GM18505 (cell line): ENCODE results near the gene MFSD1.

Source experiments
- ATAC-seq: cut with Tn5 transposase; IDR thresholded peaks from one replicate; pipeline ENCODE4 v1.9.1; 2021; ENCODE audit not compliant: unreplicated experiment
- POLR2A ChIP-seq: IDR thresholded peaks from 4 replicates; pipeline ENCODE4 v1.6.1; 2011; ENCODE audit warnings: borderline replicate concordance; ENCODE audit not compliant: insufficient read depth, insufficient read length; ENCODE audit errors: extremely low read depth

The MFSD1 gene, protein sequence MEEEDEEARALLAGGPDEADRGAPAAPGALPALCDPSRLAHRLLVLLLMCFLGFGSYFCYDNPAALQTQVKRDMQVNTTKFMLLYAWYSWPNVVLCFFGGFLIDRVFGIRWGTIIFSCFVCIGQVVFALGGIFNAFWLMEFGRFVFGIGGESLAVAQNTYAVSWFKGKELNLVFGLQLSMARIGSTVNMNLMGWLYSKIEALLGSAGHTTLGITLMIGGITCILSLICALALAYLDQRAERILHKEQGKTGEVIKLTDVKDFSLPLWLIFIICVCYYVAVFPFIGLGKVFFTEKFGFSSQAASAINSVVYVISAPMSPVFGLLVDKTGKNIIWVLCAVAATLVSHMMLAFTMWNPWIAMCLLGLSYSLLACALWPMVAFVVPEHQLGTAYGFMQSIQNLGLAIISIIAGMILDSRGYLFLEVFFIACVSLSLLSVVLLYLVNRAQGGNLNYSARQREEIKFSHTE

DNA sequence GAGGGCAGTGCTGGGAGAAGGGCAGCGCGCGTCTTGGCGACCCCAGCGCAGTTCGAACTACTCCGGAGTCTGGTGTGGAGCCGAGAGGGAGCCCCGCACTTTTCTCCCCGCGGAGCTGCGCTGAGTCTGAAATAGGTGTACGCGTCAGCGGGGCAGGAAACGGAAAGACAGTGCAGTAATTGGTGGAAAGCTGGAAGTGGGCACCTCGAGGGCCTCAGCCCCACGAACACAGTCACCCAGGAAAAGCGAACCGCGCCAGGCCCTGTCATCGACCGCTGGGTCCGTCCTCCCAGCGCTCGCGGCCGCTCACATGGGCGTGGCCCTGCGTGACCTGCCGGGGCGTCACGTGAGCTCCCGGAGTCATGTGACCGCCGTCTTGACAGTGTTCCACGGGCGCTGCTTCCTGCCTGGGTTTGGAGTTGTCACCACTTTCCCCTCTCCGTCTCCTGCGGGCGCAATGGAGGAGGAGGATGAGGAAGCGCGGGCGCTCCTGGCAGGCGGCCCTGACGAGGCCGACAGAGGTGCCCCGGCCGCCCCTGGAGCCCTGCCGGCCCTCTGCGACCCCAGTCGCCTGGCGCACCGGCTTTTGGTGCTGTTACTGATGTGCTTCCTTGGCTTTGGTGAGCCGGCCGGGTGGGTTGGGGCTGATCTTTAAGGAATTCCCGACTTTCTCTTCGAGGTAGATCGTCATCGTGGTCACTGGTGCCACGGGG is at the start of gene MFSD1:
Gene MFSD1 (plus strand): TSS at position 359 of the 713 bp plus-strand sequence. CDS start 99 bp downstream, at position 458.
- peak; percentile 85 for TF ChIP-seq POLR2A
- ATAC-seq: peak; percentile 99

DNA sequence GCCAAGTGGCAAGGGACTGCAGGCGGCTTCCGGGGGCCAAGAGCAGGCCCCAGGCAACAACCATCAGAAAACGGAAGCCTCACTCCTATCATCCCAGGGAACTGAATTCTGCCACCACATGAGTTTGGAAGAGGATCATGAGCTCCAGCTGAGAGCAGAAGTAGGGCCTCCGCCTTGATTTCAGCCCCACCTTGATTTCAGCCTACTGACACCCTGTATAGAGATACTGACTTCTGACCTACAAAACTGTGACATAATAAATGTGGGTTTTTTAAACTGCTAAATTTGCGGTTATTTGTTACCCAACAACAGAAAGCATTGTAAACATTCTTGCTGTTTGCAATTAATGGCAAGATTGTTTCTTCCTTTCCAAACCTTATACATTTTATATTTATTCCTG is 48.0 kb upstream of the MFSD1 start:
- TF ChIP-seq POLR2A: no peak
- ATAC-seq: no peak

DNA sequence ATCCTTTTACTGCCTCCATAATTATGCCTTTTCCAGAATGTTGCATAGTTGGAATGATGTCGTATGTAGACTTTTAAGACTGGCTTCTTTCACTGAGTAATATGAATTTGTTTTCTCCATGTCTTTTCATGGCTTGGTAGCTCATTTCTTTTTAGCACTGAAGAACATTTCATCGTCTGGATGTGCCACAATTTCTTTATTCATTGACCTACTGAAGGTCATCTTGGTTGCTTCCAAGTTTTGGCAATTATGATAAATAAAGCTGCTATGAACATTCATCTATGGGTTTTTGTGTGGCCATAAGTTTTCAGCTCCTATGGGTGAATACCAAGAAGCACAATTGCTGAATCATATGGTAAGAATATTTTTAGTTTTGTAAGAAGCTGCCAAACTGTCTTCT is 46.4 kb upstream of the MFSD1 start:
- ATAC-seq: no peak
- TF ChIP-seq POLR2A: no peak

DNA sequence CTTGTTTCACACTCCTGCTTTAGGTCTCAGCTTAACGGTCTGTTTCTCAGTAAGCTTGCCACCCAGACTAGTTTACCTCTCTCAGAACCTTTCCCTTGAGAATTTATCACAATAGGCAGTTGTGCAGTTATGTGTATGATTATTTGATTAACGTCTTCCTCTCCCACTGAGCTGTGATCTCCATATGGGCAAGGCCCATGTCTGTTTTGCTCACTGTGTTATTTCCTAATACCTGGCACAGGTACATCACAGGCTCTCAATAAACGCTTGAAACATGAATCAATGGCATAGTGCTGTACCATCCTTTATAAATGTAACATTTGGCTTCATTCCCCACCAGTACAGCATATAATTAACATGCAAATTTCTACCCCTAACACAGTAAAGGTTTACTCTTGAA is 40.5 kb upstream of the MFSD1 start:
- no peak for ATAC-seq
- TF ChIP-seq POLR2A: no peak

DNA sequence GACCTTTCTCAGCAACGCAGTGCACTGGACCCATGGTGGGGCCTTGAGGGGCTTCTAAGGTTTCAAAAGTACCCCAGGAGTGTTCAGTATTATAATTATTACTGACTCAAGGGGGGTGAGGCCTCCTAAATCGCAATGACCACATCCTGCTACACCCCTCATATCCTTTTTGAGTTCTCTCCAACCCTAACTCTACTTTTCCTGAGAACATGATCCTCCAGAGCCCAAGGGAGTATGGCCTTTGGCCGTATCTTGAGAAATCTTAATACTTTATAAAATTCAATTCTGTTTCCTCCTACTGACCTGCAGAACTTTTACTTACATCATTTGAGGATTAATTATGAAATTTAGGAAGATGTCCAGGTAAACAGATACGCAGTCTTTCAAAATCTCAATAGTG is 39.2 kb upstream of the MFSD1 start:
- no peak for TF ChIP-seq POLR2A
- no peak for ATAC-seq

DNA sequence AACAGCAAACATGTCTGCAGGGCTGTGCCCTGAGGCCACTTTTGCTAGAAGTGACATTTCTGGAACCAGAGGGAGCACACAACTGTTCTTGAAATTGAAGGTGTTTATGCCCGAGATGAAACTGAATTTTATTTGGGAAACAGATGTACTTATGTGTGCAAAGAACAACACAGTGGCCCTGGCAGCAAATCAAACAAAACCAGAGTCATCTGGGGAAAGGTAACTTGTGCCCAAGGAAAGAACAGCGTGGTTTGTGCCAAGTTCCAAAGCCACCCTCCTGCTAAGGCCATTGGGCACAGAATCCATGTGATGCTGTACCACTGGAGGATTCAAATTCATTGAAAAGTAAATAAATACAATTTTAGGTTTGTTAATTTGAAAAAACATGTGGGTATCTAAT is 38.4 kb upstream of the MFSD1 start:
- ATAC-seq: no peak
- no peak for TF ChIP-seq POLR2A

DNA sequence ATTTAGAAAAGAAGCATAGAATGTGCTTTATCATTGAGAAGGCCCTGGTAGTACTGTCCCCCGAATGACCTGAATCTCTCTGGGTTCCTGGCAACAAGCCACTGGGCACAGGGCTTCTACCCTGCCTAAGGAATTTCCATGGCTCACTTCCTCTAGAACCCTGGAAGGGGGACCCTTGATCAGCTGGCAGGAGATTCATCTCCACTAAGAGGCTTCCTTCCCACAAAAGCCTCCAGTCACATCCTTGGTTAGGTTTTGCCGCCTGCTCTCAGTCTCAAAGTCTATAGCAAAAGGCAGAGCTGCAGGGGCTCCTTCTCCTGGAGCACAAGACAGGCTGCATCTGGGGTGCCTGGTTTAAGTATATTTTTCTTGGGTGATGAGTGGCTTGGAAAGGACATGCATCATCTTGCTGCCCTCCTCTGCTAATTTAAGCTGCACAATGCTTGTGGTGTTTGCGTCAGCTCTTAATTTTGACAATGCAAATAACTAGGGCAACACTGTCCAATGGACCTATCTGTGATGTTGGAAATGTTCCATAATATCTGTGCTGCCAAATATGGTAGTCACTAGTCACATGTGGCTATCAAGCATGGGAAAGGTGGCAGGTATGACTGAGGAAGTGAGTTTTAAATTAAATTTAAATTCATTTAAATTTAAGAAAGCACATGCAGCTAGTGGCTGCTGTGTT is 36.2 kb upstream of the MFSD1 start:
- no peak for ATAC-seq
- no peak for TF ChIP-seq POLR2A

DNA sequence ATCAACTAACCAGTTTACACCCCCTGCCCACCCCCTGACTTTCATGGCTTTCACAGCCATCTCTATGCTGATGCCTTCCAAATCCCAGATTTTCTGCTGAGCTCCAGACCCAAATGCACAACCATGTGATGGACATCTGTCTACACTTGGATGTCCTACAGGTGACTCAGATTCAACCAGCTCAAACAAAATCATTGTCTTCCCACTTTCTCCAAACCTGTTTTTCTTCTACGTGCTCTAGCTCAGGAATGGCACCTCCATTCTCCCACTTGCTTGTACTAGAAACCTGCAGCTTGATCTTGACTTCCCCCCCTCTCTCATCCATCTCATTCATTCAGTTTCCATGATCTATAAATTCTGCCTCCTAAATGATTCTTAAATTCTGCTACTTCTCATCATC is 35.5 kb upstream of the MFSD1 start:
- ATAC-seq: no peak
- TF ChIP-seq POLR2A: no peak

DNA sequence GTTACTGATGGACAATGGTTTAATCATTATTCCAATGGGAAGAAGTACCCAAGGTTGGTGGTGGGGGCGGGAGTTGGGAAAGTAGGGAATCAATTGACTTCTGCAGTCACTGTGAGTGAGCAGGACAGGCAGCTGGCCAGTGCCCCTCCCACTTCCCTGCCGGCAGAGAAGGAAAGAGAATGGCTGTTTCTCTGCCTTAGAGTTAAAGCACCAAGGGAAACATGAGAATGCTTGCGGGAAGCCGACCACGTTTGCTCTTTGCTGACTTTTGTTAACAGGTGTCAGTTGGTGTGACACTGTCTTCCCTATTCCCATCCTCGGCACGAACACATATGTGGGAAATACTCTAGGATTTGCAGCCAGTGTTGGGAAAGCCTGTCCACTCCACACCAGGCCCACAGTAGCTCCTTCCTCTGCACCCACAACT is 33.5 kb upstream of the MFSD1 start:
- no peak for TF ChIP-seq POLR2A
- no peak for ATAC-seq

DNA sequence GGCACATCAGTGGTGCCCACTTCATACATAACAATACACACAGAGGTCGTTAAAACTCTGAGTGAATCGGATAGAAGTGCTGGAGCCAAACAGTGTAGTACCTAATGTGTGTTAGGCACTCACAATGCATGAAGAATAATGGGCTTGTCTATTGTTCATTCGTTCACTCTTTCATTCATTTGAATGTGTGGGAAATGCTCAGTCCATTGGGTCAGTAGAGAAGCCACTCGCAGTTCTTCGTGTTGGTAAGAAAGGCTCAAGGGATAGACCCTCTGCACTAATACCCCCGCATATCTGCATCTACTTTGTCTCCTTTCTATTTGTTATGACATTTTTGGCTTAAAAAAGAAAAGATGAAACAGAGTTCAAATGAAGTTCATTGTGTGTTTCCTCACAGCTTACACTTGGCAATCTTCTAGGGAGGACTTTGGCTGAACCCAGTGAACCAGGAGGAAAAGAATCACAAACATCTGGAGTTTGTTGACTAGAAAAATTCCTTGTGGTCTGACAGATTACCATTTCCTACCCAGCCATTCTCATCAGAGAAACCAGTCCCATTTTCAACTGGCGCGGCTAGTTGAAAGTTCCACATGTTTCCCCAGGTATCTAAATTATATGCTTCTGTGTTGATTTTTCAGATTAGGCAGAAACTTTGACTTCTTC is 32.8 kb upstream of the MFSD1 start:
- no peak for ATAC-seq
- no peak for TF ChIP-seq POLR2A

DNA sequence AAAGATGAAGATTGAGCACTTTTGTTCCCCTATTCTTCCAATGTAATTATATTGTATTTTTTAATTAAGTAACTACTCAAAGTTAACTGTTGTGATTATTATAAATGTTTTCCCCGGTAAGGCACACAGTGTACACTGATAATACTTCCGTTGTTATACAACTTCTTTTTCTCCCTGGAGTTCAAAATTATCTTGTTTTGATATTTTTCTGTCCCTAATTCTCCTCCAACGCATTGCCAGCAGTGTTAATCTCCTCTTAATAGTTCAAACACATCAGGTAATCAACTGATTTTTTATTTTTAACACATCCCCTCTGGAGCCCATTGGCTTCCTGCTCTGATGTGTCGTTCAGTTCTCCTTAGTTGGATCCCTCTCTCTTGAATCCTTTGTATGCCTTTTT is 32.3 kb upstream of the MFSD1 start:
- no peak for TF ChIP-seq POLR2A
- ATAC-seq: no peak

DNA sequence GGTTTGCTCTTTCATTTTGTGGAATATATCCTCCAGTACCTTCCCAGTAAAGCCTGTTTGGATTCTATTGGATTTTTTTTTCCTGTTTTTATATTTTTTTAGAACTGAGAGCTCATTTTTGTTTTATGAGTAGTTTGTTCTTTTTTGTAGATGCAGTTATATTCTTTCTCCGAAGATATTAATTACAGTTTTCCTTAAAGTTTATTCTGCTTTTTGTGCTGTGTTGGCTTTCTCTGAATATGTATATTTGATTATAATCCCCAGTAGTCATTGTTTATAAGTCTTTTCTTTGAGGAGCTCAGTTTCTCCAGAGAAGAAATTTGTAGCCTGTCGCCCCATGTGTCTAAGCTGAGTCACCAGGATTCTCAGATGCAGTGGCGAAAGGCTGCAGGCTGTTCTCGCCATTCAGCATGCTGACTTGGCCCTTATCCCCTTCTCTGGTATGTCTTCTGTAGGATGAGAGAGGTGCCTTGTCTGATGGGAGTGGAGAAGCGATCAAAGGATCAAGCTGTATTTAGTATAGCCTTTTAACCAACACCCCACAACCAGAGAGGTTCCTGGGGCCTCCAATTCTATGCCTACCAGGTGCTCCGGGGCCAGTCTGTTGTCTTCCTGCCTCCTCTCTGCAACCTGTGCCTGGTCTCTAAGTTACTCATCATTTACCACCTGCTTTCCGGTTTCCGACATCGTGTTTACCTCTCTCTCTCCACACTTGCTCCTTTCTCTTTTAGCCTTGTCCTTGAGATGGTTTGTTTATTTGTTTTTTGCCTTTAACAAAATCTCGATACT is 31.7 kb upstream of the MFSD1 start:
- TF ChIP-seq POLR2A: no peak
- no peak for ATAC-seq

DNA sequence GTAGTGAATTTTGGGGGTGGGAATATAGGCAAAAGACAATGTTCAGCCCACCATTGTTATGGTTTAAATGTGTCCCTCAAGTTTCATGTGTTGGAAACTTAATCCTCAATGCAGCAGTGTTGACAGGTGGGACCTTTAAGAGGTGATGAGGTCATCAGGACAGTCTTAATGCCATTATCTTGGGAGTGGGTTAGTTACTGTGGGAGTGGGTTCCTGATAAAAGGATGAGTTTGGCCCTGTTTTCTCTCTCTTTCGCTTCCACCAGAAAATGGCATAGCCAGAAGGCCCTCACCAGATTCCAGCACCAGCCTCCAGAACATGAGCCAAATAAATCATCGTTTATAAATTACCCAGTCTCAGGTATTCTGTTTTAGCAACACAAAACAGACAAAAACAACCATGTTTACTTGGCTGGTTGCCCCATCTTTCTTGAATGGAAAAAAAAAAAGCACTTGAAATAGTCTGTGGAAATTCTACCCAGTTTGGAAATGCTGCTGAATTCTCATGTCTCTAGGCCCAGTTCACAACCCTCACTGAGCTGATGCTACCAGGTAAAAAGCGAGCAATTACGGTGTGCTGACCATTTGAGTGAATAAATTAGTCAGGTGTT is 31.0 kb upstream of the MFSD1 start:
- TF ChIP-seq POLR2A: no peak
- no peak for ATAC-seq

DNA sequence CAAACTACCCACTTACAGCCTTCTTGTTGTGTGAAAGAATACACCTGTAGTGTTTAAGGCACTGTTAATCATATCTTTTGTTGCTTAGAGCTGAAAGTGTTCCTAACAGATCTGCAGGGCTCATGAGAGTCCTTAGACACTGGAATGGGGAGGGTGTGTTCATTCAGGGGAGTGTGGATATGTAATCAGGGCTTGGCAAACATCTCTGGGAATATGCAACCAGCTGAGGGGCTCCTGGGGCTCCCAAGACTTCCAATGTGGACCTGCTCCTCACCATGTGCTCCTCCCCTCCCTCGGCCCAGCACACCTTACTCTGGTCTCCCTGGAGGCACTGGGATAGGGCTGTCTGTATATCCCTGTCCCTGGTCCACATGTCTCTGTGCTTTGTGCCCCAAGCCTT is 30.3 kb upstream of the MFSD1 start:
- ATAC-seq: no peak
- no peak for TF ChIP-seq POLR2A
